Type B pancreatic cell (in vitro differentiated cells): Measurements from ENCODE around the gene OSBPL1A. TPM values are rescaled to one million over a fixed set of nuclear protein-coding genes. Genes with fewer than 3 reads are reported as not detected.

ENCODE experiments used
- DNase-seq: peaks from one replicate; pipeline ENCODE4 v3.0.0; 2021; ENCODE audit warnings: mixed read lengths; ENCODE audit not compliant: unreplicated experiment; ENCODE audit errors: extremely low spot score
- H3K27ac Mint-ChIP-seq: 2 replicates; pipeline ENCODE4 v1.8.0; 2021; ENCODE audit warnings: mild to moderate bottlenecking, mixed read lengths
- H3K27me3 Mint-ChIP-seq: 2 replicates; pipeline ENCODE4 v1.8.0; 2021; ENCODE audit warnings: mixed read lengths
- H3K36me3 Mint-ChIP-seq: 2 replicates; pipeline ENCODE4 v1.8.0; 2021; ENCODE audit warnings: mixed read lengths
- H3K4me1 Mint-ChIP-seq: one replicate; pipeline ENCODE4 v1.8.0; 2021; ENCODE audit warnings: mixed read lengths; ENCODE audit not compliant: unreplicated experiment
- H3K4me3 Mint-ChIP-seq: 2 replicates; pipeline ENCODE4 v1.8.0; 2021; ENCODE audit warnings: mild to moderate bottlenecking, mixed read lengths
- H3K9me3 Mint-ChIP-seq: 2 replicates; pipeline ENCODE4 v1.8.0; 2021; ENCODE audit warnings: mixed read lengths
- total RNA-seq: library from RNA; stranded (reverse); gene quantifications from 2 replicates; pipeline ENCODE4 v1.2.1, GENCODE V29; 2021; ENCODE audit warnings: low replicate concordance
- TF ChIP-seq, protein P1 (sequence below): fragments of 200-600 bp; sonication (generic); conservative IDR thresholded peaks from 2 replicates; pipeline ENCODE4 v1.5.0; 2021; ENCODE audit warnings: antibody characterized with exemption, mild to moderate bottlenecking

The OSBPL1A gene
- total RNA-seq, 1 donor from 2014 or later, result 42.7 TPM

DNA sequence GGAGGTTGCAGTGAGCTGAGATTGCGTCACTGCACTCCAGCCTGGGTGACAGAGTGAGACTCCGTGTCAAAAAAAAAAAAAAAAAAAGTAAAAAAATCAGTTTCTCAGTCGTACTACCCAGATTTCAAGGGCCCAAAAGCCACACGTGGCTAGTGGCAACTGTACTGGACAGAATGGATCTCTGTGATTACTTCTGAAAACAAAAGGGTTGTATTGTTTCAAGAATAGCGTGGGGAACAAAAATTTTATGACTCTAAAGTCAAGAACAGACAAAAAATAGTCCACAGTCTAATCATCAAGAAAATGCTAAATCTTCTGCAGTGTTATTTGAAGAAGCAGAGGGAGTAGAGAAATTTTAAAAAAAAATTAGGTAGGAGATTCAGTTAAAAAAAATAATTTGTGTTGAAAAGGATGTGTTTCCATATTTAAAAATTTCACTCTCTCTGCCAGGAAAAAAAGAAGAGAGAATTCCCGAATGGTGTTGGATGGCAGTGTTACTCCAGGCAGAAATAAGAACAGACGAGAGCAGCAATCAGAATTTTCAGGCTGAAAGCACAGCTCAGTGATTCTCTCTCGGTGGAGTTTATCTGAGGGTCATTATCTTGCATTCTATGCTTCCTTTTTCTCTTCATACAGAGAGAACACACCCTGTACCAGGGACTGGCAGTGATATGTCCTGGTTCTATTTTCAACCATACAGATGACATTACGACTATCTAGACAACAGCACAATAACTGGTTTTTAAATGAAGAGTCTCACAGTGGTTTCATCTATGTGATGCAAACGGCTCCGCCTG lies 196.9 kb downstream of the OSBPL1A start:
- peaks cover 3% of the 10 kb centered on the region for H3K36me3 Mint-ChIP-seq
- H3K4me1 Mint-ChIP-seq, result peaks cover 16% of the 10 kb centered on the region
- TF ChIP-seq, protein P1, sequence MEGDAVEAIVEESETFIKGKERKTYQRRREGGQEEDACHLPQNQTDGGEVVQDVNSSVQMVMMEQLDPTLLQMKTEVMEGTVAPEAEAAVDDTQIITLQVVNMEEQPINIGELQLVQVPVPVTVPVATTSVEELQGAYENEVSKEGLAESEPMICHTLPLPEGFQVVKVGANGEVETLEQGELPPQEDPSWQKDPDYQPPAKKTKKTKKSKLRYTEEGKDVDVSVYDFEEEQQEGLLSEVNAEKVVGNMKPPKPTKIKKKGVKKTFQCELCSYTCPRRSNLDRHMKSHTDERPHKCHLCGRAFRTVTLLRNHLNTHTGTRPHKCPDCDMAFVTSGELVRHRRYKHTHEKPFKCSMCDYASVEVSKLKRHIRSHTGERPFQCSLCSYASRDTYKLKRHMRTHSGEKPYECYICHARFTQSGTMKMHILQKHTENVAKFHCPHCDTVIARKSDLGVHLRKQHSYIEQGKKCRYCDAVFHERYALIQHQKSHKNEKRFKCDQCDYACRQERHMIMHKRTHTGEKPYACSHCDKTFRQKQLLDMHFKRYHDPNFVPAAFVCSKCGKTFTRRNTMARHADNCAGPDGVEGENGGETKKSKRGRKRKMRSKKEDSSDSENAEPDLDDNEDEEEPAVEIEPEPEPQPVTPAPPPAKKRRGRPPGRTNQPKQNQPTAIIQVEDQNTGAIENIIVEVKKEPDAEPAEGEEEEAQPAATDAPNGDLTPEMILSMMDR, result no peak
- H3K4me3 Mint-ChIP-seq, result no peak overlapping the region
- no peaks in the 10 kb centered on the region for H3K27me3 Mint-ChIP-seq
- H3K9me3 Mint-ChIP-seq, result no peaks in the 10 kb centered on the region
- no peak overlapping the region for H3K27ac Mint-ChIP-seq
- DNase-seq, result no peak

DNA sequence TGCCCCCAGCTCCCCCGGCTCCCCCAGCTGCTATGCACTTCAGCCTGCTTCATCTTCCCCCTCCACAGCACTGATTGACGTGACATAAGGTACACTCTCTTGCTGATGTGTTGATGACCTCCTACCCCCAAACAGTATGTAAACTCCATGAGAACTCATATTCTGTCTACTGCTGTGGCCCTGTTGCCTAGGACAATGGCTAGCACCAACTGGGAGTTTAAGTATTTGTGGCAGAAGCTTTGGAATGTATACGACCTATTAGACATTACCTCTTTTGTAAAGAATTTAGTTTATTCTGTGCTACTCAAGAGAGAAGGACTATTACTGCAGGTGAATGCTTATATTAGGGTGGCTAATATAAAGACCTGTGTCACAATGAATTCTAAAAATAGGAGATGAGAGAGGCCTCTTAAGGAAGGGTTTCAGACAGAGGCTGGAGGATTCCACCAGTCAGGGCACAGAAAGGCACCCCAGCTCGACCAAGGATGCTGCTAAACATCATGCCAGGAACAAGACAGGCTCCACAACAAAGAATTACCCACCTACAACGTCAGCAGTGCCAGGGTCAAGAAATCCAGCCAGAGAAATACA lies 198.2 kb downstream of the OSBPL1A start:
- TF ChIP-seq, protein P1, result no peak
- no peak for DNase-seq
- H3K4me1 Mint-ChIP-seq, result peaks cover 12% of the 10 kb centered on the region
- H3K27ac Mint-ChIP-seq, result no peak overlapping the region
- peaks cover 3% of the 10 kb centered on the region for H3K36me3 Mint-ChIP-seq
- no peaks in the 10 kb centered on the region for H3K27me3 Mint-ChIP-seq
- no peaks in the 10 kb centered on the region for H3K9me3 Mint-ChIP-seq
- no peak overlapping the region for H3K4me3 Mint-ChIP-seq

DNA sequence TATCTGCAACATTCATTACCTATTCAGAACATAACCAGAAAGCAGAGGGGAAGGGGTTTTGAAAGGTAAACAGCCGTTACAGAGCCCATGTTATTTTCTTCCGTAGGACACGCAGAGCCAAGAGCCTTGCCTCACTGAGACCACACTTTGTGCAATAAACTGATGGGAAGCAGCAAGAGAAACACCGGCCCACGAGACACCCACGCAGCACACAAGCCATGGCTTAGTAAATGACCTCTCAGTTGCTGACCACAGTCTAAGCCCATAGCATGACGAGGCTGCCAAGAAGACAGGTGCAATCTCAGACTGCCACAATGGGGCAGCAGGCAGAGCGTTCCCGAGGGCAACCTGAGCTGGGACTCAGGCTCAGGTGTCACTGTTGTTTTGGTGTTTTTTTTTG lies 199.2 kb downstream of the OSBPL1A start:
- peaks cover 3% of the 10 kb centered on the region for H3K36me3 Mint-ChIP-seq
- peaks cover 12% of the 10 kb centered on the region for H3K4me1 Mint-ChIP-seq
- no peaks in the 10 kb centered on the region for H3K9me3 Mint-ChIP-seq
- no peak overlapping the region for H3K27ac Mint-ChIP-seq
- H3K27me3 Mint-ChIP-seq, result no peaks in the 10 kb centered on the region
- H3K4me3 Mint-ChIP-seq, result no peak overlapping the region
- DNase-seq, result no peak
- TF ChIP-seq, protein P1, result no peak

DNA sequence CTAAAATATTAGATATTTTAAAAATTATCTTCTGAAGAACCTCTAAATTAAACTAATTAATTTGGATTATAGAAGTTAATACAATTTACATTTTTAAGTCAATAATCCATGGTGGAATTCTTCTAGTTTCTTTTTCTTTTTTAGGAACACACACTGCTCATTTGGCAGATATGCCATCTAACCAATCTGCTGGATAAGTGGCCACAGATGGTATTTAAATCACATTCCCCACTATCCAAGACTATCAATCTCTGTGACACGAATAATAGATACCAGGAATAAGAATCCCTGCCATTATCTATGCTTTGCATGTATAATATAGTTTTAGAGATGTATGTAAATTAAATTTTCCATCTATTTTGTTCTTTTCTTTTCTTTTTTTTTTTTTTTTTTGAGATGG lies 200.2 kb downstream of the OSBPL1A start:
- H3K27me3 Mint-ChIP-seq, result no peaks in the 10 kb centered on the region
- peaks cover 12% of the 10 kb centered on the region for H3K4me1 Mint-ChIP-seq
- H3K27ac Mint-ChIP-seq, result no peak overlapping the region
- no peak overlapping the region for H3K4me3 Mint-ChIP-seq
- DNase-seq, result no peak
- peaks cover 8% of the 10 kb centered on the region for H3K36me3 Mint-ChIP-seq
- H3K9me3 Mint-ChIP-seq, result no peaks in the 10 kb centered on the region
- TF ChIP-seq, protein P1, result no peak

DNA sequence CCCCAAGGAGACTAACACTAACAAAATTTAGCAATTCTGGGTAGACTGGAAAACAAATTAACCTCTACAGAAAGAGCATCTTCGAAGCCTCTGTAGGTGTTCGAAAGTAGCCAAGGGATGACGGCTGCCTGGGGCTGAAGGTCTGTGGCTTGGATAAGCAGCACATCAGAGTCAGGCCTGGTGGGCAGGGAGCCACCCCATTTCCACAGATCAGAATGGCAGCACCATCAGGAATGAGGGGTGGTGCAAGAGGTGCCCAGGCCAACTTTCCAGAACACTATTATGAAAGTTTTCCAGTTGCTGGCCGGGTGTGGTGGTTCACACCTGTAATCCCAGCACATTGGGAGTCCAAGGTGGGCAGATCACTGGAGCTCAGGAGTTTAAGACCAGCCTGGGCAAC lies 200.9 kb downstream of the OSBPL1A start:
- TF ChIP-seq, protein P1, result no peak
- no peak for DNase-seq
- Mint-ChIP-seq H3K4me1 (peaks cover 11% of the 10 kb centered on the region), H3K27me3 (no peaks in the 10 kb centered on the region), H3K36me3 (peaks cover 9% of the 10 kb centered on the region), H3K4me3 (no peak overlapping the region), H3K27ac (no peak overlapping the region), H3K9me3 (no peaks in the 10 kb centered on the region)
